ENCODE results near the gene SERTAD3. TPM values are rescaled to one million over a fixed set of nuclear protein-coding genes. Genes with fewer than 3 reads are reported as not detected.

The SERTAD3 gene
- total RNA-seq, 4 donors from 2014 or later, result 1.0 to 81.5 (median 44.7) TPM

DNA sequence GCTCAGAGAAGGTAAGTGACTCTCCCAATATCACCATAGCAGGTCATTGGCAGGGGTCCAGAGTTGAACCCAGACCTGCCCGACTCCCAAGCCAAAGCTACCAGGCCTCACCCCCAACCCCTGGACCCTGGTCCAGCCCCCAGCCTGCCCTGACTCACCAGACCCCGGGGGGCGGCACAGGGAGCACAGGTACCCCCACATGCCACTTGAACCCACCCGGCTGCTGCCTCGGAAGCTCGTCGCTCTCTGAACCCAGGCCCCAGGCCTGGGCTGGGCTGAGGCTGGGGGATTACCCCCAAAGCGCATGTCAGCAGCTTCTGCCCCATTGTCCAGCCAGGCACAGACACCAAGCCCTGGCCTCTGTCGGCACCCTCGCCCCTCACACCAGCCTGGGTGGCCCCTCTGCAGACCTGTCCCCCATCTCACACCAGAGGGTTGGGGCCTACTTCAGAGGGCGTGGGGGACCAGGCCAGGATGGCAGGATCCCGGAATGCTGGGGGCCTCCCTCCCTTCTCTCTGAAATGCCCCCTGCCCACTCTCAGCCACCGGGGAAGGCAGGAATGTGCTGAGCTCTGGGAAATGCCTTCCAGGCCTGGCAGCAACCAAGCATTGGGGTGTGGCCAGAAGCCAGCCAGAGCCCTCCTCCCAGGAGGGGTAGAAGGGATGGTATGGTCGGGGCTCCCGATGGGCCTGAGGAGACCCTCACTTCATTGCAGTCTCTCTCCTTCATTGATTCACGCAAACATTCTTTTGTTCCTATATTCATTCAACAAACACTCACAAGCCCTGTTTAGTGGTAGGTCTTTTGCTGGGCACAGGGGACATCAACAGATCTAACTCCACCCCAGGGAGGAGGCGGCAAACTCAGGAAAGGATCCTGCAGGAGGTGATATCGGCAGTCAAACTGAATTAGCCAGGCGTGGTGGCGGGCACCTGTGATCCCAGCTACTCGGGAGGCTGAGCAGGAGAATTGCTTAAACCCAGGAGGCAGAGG is 29.3 kb downstream of the SERTAD3 start:
- Histone ChIP-seq H3K27ac (no peak overlapping the region), H3K27me3 (no peaks in the 10 kb centered on the region), H3K4me3 (no peak overlapping the region), H3K36me3 (no peaks in the 10 kb centered on the region), H3K9me3 (no peaks in the 10 kb centered on the region), H3K4me1 (no peaks in the 10 kb centered on the region)
- TF ChIP-seq, protein P1, sequence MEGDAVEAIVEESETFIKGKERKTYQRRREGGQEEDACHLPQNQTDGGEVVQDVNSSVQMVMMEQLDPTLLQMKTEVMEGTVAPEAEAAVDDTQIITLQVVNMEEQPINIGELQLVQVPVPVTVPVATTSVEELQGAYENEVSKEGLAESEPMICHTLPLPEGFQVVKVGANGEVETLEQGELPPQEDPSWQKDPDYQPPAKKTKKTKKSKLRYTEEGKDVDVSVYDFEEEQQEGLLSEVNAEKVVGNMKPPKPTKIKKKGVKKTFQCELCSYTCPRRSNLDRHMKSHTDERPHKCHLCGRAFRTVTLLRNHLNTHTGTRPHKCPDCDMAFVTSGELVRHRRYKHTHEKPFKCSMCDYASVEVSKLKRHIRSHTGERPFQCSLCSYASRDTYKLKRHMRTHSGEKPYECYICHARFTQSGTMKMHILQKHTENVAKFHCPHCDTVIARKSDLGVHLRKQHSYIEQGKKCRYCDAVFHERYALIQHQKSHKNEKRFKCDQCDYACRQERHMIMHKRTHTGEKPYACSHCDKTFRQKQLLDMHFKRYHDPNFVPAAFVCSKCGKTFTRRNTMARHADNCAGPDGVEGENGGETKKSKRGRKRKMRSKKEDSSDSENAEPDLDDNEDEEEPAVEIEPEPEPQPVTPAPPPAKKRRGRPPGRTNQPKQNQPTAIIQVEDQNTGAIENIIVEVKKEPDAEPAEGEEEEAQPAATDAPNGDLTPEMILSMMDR (IDR thresholded peaks at IDR 0.05), result no peak
- TF ChIP-seq POLR2A (IDR thresholded peaks at IDR 0.05), result no peak
- no peak for DNase-seq
- intact Hi-C loops (cut with DNase I; ENCODE audit: low total_unique reads), result no loop called here

DNA sequence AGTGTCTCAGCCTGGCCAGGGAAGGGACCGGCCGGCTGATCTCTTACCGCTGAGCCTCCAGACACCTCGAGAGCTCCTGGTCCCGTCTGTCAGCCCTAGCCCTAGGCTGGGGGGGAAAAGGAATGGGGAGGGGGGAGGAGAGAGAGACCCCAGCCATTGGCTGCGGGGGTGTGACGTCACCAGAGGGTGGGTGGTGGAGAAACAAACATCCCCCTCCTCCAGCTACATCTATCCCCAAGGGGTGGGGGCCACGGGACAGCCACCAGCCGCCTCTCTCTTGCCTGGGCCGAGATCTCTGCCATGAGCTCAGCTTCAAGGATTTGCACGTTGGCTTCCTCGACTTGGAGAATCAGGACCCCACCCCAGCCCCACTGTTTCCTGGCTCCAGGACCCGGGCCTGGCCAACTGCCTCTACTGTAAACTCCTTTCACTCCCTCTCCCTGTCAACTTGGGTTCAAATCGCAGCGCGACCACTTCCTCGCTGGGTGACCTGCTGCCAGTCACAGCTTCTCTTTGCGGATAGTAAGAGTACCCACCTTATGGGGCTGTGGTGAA is 30.8 kb downstream of the SERTAD3 start, which contains the start of gene PRX:
PRX (minus strand) TSS at position 88 of the 555 bp plus-strand sequence. CDS start 5,446 bp downstream, outside the sequence.
- Histone ChIP-seq H3K36me3 (no peaks in the 10 kb centered on the region), H3K27me3 (no peaks in the 10 kb centered on the region), H3K4me3 (no peak within 1 kb of the TSS), H3K4me1 (no peaks in the 10 kb centered on the region), H3K27ac (peak within 1 kb of the TSS; percentile 19 to 53), H3K9me3 (no peaks in the 10 kb centered on the region)
- intact Hi-C loops (cut with DNase I; ENCODE audit: low total_unique reads), result no loop called here
- DNase-seq, result no peak
- TF ChIP-seq, protein P1 (IDR thresholded peaks at IDR 0.05), result no peak
- TF ChIP-seq POLR2A (IDR thresholded peaks at IDR 0.05), result no peak

GRCh38 chr19:40412866-40413265 is 31.3 kb downstream of the SERTAD3 start:
- Histone ChIP-seq H3K27me3 (no peaks in the 10 kb centered on the region), H3K4me1 (no peaks in the 10 kb centered on the region), H3K27ac (peak overlapping the region in 1 of 2 donors; percentile 31), H3K36me3 (no peaks in the 10 kb centered on the region), H3K4me3 (no peak overlapping the region), H3K9me3 (no peaks in the 10 kb centered on the region)
- TF ChIP-seq, protein P1 (IDR thresholded peaks at IDR 0.05), result no peak
- TF ChIP-seq POLR2A (IDR thresholded peaks at IDR 0.05), result no peak
- DNase-seq, result no peak
- intact Hi-C loops (cut with DNase I; ENCODE audit: low total_unique reads), result no loop called here

DNA sequence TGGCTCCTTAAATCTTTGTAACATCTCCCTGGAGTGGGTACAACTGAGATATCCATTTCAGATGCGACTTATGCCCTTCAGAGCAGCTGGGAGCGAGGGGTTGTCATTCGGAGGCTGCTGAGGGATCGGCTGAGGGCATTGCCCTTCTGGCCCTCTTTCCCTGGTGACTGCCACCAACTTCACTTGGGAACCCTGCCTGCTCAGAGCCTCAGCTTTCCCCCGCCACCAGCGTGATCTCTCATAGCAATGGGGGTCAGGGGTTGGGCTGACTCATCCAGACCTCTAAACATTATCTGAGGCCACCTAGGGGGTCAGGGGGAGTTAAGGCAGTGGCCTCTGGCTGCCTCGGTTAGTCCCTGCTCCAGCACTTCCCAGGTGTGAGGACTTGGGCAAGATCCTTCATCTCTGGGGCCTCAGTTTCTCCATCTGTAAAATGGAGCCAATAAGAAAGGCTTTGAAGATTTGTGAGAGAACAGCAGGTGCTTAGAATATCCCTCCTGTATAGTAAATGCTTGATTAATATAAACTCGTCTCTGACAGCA is 32.1 kb downstream of the SERTAD3 start:
- H3K27me3 ChIP-seq, result no peaks in the 10 kb centered on the region
- no peak overlapping the region for H3K4me3 ChIP-seq
- no peaks in the 10 kb centered on the region for H3K9me3 ChIP-seq
- intact Hi-C loops (cut with DNase I; ENCODE audit: low total_unique reads), result no loop called here
- no peaks in the 10 kb centered on the region for H3K36me3 ChIP-seq
- TF ChIP-seq POLR2A (IDR thresholded peaks at IDR 0.05), result no peak
- TF ChIP-seq, protein P1 (IDR thresholded peaks at IDR 0.05), result no peak
- H3K4me1 ChIP-seq, result no peaks in the 10 kb centered on the region
- H3K27ac ChIP-seq, result peak overlapping the region; percentile 19 to 53
- no peak for DNase-seq
